HepG2 (cell line): Measurements from ENCODE around the gene OR8U1. TPM values are rescaled to one million over a fixed set of nuclear protein-coding genes. Genes with fewer than 3 reads are reported as not detected.

Experiments
- ATAC-seq: fragments of 200-7000 bp; cut with Tn5 transposase; 3 replicates; pipeline ENCODE4 v1.9.1; 2020; ENCODE audit warnings: mild to moderate bottlenecking, moderate library complexity
- BruUV-seq: library from RNA; stranded (reverse); fragments of 400-500 nt; replicated peaks from 2 replicates; lab custom pipeline; 2021; lab: Mats Ljungman, UMichigan
- CTCF ChIA-PET: fragments of 300-600 bp; formaldehyde crosslinking; extraction: SDS; loops from one replicate; lab custom pipeline; 2021; ENCODE audit warnings: low total read pairs, inconsistent platforms, low intra/inter-chr PET ratio; lab: Yijun Ruan, JAX
- POLR2A ChIA-PET: fragments of 350-600 bp; sonication (Branson Sonifier 250); formaldehyde crosslinking; loops from one replicate; lab custom pipeline; 2020; ENCODE audit warnings: antibody characterized with exemption, inconsistent platforms; lab: Yijun Ruan, JAX
- DNase-seq: peaks from one replicate; pipeline ENCODE4 v3.0.0-alpha.2; 2015; ENCODE audit warnings: low spot score
- FAIRE-seq: peaks from 3 replicates; lab custom pipeline; 2011; peaks lifted over from hg19 to GRCh38; lab: Jason Lieb, UNC
- H2AFZ ChIP-seq: one replicate; pipeline ENCODE4 v1.6.1; 2011; ENCODE audit warnings: low read length, inconsistent platforms
- H3K27ac ChIP-seq: fragments of 300-600 bp; 3 replicates; pipeline ENCODE4 v1.8.0; 2011; ENCODE audit warnings: mixed run types, mild to moderate bottlenecking, mixed read lengths, low read length, inconsistent platforms; ENCODE audit not compliant: insufficient read depth; ENCODE audit errors: extremely low read length
- H3K27me3 ChIP-seq, 2 experiments: fragments of 200-600 bp in 1 of 2; 2 replicates in 1 of 2; 3 replicates in 1 of 2; pipeline versions ENCODE4 v1.6.0 to v1.8.0; 2011; ENCODE audit warnings: low read length in 2 of 2, mild to moderate bottlenecking in 2 of 2, moderate library complexity in 2 of 2, inconsistent platforms in 1 of 2; ENCODE audit not compliant: insufficient read depth in 2 of 2, control insufficient read depth in 1 of 2
- H3K36me3 ChIP-seq, 2 experiments: fragments of 200-600 bp in 1 of 2; replicated peaks in 1 of 2; 2 replicates in 1 of 2; 3 replicates in 1 of 2; pipeline versions ENCODE4 v1.5.1 to v1.8.0; 2011; ENCODE audit warnings: low read length in 2 of 2, inconsistent platforms in 1 of 2; ENCODE audit not compliant: insufficient read depth in 2 of 2, control insufficient read depth in 1 of 2
- H3K4me1 ChIP-seq: 2 replicates; pipeline ENCODE4 v1.5.1; 2012; ENCODE audit warnings: low read length, inconsistent platforms; ENCODE audit not compliant: insufficient read depth
- H3K4me2 ChIP-seq: 2 replicates; pipeline ENCODE4 v1.6.0; 2011; ENCODE audit warnings: low read depth, low read length, inconsistent platforms
- H3K4me3 ChIP-seq, 3 experiments: fragments of 200-600 bp in 1 of 3; sonication (generic), shearing (Covaris generic) in 1 of 3; replicated peaks in 1 of 3; 2 replicates each; pipeline ENCODE4 v1.5.1; 2011 to 2016; ENCODE audit warnings: low read length in 3 of 3, inconsistent platforms in 2 of 3, low read depth in 2 of 3, mild to moderate bottlenecking in 2 of 3, control low read depth in 1 of 3, mixed read lengths in 1 of 3; ENCODE audit not compliant: insufficient read depth in 1 of 3
- H3K79me2 ChIP-seq: one replicate; pipeline ENCODE4 v1.6.1; 2011; ENCODE audit warnings: low read length, inconsistent platforms; ENCODE audit not compliant: insufficient read depth
- H3K9ac ChIP-seq: 2 replicates; pipeline ENCODE4 v1.6.0; 2011; ENCODE audit warnings: mild to moderate bottlenecking, low read depth, low read length, inconsistent platforms; ENCODE audit not compliant: insufficient read depth
- H3K9me3 ChIP-seq: 2 replicates; pipeline ENCODE4 v1.5.1; 2012; ENCODE audit warnings: mild to moderate bottlenecking, low read length
- H4K20me1 ChIP-seq: 2 replicates; pipeline ENCODE4 v1.6.0; 2011; ENCODE audit warnings: inconsistent platforms, mild to moderate bottlenecking, low read length, moderate library complexity; ENCODE audit not compliant: insufficient read depth
- ELK4 ChIP-seq: sonication (generic); formaldehyde crosslinking; IDR thresholded peaks from 2 replicates; pipeline ENCODE4 v1.9.0; 2021; ENCODE audit warnings: missing genetic modification reagents, borderline replicate concordance
- TGIF2 ChIP-seq: IDR thresholded peaks from 2 replicates; pipeline ENCODE4 v1.6.1; 2016; ENCODE audit warnings: control low read depth, missing compliant biosample characterization
- ZFP90 ChIP-seq: sonication (generic); formaldehyde crosslinking; IDR thresholded peaks from 2 replicates; pipeline ENCODE4 v1.8.0; 2022; ENCODE audit warnings: missing genetic modification reagents, mild to moderate bottlenecking, inconsistent platforms, borderline replicate concordance
- ZNF652 ChIP-seq: IDR thresholded peaks from 2 replicates; pipeline ENCODE4 v1.6.1; 2016; ENCODE audit warnings: low read depth, borderline replicate concordance
- ZNF747 ChIP-seq: sonication (generic); formaldehyde crosslinking; IDR thresholded peaks from 2 replicates; pipeline ENCODE4 v1.8.1; 2023; ENCODE audit warnings: missing genetic modification reagents, mild to moderate bottlenecking, borderline replicate concordance
- ZSCAN25 ChIP-seq: sonication (generic); formaldehyde crosslinking; IDR thresholded peaks from 2 replicates; pipeline ENCODE4 v1.8.0; 2022; ENCODE audit warnings: mild to moderate bottlenecking, missing genetic modification reagents
- WGBS: methylation state at CpG from one replicate; pipeline ENCODE4 v1.1.6; 2017; ENCODE audit warnings: low lambda C conversion rate; 5-methylcytosine and 5-hydroxymethylcytosine counted together
- in situ Hi-C: cut with HindIII; loops from 2 replicates; pipeline ENCODE4 v1.10.0; 2017; ENCODE audit warnings: low pct_unique_long_range_greater_than_20kb; ENCODE audit not compliant: extremely low pct_ligation_motif_present
- intact Hi-C: fragments of 100-400 bp; cut with micrococcal nuclease; formaldehyde crosslinking; loops from one replicate; pipeline ENCODE4 v1.10.0; 2022; ENCODE audit not compliant: unreplicated experiment
- polyA plus RNA-seq, 8 experiments: library from polyadenylated mRNA; depleted of rRNA in 3 of 8; stranded (reverse) in 7 of 8; unstranded in 1 of 8; fragments of >200 nt; fragmentation: Illumina TruSeq in 4 of 8; extraction: Trizol in 4 of 8; gene quantifications; 2 replicates each; pipeline versions ENCODE4 v1.2.1 to v1.2.3, GENCODE V29; 2011 to 2016; ENCODE audit warnings: low read depth in 4 of 8, missing spikeins in 1 of 8, mixed read lengths in 1 of 8; ENCODE audit not compliant: insufficient read depth in 1 of 8
- total RNA-seq, 5 experiments: library from RNA; depleted of rRNA; stranded (reverse); fragments of >200 nt; fragmentation: Illumina TruSeq; extraction: Trizol; gene quantifications; 2 replicates each; pipeline ENCODE4 v1.2.3, GENCODE V29; 2016; ENCODE audit warnings: low read depth in 1 of 5

OR8U1 gene
- total and polyA plus RNA-seq, 2 of the 13 experiments (the other 11 are each of a cell fraction or from before 2014, with no cell fraction given): not detected

- no peak for TF ChIP-seq ZNF747 (CRISPR knock-in tag)
Measured at GRCh38 chr11:56345739-56346138, 29.7 kb upstream of the OR8U1 start, which contains the start of gene OR8K1 (continued).

GRCh38 chr11:56353991-56354390 lies 21.4 kb upstream of the OR8U1 start, which contains the start of gene OR8J1:
TSS of gene OR8J1 (plus strand) at chr11:56354291. CDS start at chr11:56360247, 5,956 bp downstream.
- Histone ChIP-seq H3K36me3 (no peaks in the 10 kb centered on the region), H3K79me2 (no peaks in the 10 kb centered on the region), H2AFZ (no peak within 1 kb of the TSS), H3K27me3 (no peaks in the 10 kb centered on the region), H4K20me1 (no peaks in the 10 kb centered on the region), H3K9me3 (no peaks in the 10 kb centered on the region), H3K27ac (no peak within 1 kb of the TSS), H3K9ac (no peak within 1 kb of the TSS), H3K4me3 (no peak within 1 kb of the TSS), H3K4me1 (no peaks in the 10 kb centered on the region), H3K4me2 (no peak within 1 kb of the TSS)
- no TSS peak for BruUV-seq
- intact Hi-C loops (no loop called here), in situ Hi-C loops (no loop called here)
- FAIRE-seq (no peak), ATAC-seq (no peak), DNase-seq (no peak)
- TF ChIP-seq TGIF2 (CRISPR knock-in tag): no peak
- TF ChIP-seq ELK4 (CRISPR knock-in tag): no peak
- TF ChIP-seq ZFP90 (CRISPR knock-in tag): no peak
- no peak for TF ChIP-seq ZNF652 (CRISPR knock-in tag)
- no peak for TF ChIP-seq ZSCAN25 (CRISPR knock-in tag)
- POLR2A ChIA-PET: no interaction called here
- CTCF ChIA-PET: no interaction called here
- 2% methylated on average over 2 of the region's 2 CpGs for WGBS
